H1 (cell line): ENCODE data around the gene SOX13.

Experiments used
- BCL11A ChIP-seq, 2 experiments: IDR thresholded peaks; one replicate each; pipeline ENCODE4 v1.6.1; 2011; ENCODE audit warnings: low read depth in 2 of 2, low read length in 2 of 2, mild to moderate bottlenecking in 2 of 2
- CEBPB ChIP-seq: IDR thresholded peaks from 2 replicates; pipeline ENCODE4 v1.6.1; 2012; ENCODE audit warnings: low read depth, low read length
- CTCF ChIP-seq, 3 experiments: IDR thresholded peaks; 1 replicate in 2 of 3; 2 replicates in 1 of 3; pipeline versions ENCODE4 v1.5.1 to v1.6.1; 2011; ENCODE audit warnings: low read length in 3 of 3, mild to moderate bottlenecking in 3 of 3, inconsistent platforms in 2 of 3, low read depth in 1 of 3, moderate library complexity in 1 of 3; ENCODE audit not compliant: insufficient read depth in 1 of 3; ENCODE audit errors: control extremely low read depth in 1 of 3
- EZH2 ChIP-seq: fragments of 200-600 bp; sonication (generic); IDR thresholded peaks from 2 replicates; pipeline ENCODE4 v1.7.1; 2012; ENCODE audit warnings: low read depth, mild to moderate bottlenecking, moderate library complexity, low read length, inconsistent platforms; ENCODE audit not compliant: severe bottlenecking
- FOSL1 ChIP-seq: IDR thresholded peaks from 2 replicates; pipeline ENCODE4 v1.6.1; 2011; ENCODE audit warnings: mild to moderate bottlenecking, low read depth, low read length, moderate library complexity; ENCODE audit not compliant: insufficient read depth
- GTF2F1 ChIP-seq: IDR thresholded peaks from 2 replicates; pipeline ENCODE4 v1.6.1; 2012; ENCODE audit warnings: low read depth, low read length, improper control_type of control experiment, borderline replicate concordance
- NRF1 ChIP-seq: IDR thresholded peaks from 2 replicates; pipeline ENCODE4 v1.6.1; 2011; ENCODE audit warnings: mild to moderate bottlenecking, low read depth, low read length, improper control_type of control experiment
- POLR2A ChIP-seq, 2 experiments: IDR thresholded peaks; 1 replicate in 1 of 2; 2 replicates in 1 of 2; pipeline ENCODE4 v1.6.1; 2011; ENCODE audit warnings: low read depth in 2 of 2, low read length in 2 of 2, mild to moderate bottlenecking in 2 of 2; ENCODE audit errors: control extremely low read depth in 1 of 2
- POLR2AphosphoS5 ChIP-seq: IDR thresholded peaks from 2 replicates; pipeline ENCODE4 v1.6.1; 2011; ENCODE audit warnings: low read depth, low read length
- RAD21 ChIP-seq, 2 experiments: IDR thresholded peaks in 1 of 2; conservative IDR thresholded peaks in 1 of 2; 2 replicates each; pipeline ENCODE4 v1.6.1; 2011; ENCODE audit warnings: low read depth in 2 of 2, low read length in 2 of 2, improper control_type of control experiment in 1 of 2, inconsistent platforms in 1 of 2, mild to moderate bottlenecking in 1 of 2, moderate library complexity in 1 of 2
- SIN3A ChIP-seq, 2 experiments: IDR thresholded peaks in 1 of 2; conservative IDR thresholded peaks in 1 of 2; 2 replicates each; pipeline ENCODE4 v1.6.1; 2011 to 2012; ENCODE audit warnings: low read length in 2 of 2, improper control_type of control experiment in 1 of 2, low read depth in 1 of 2, mild to moderate bottlenecking in 1 of 2
- SUZ12 ChIP-seq: fragments of 200-600 bp; sonication (generic); IDR thresholded peaks from 2 replicates; pipeline ENCODE4 v1.6.1; 2012; ENCODE audit warnings: mild to moderate bottlenecking, inconsistent platforms, low read length, moderate library complexity, mixed read lengths

GRCh38 chr1:204174958-204175357 is 102.0 kb downstream of the SOX13 start:
- no peak for TF ChIP-seq FOSL1
- TF ChIP-seq CTCF (IDR thresholded peaks at IDR 0.05; ENCODE audit: control extremely low read depth in 1 of 3, insufficient read depth in 1 of 3, low read depth in 1 of 3, low read length in 3 of 3) = no peak
- TF ChIP-seq EZH2 = no peak
- no peak for TF ChIP-seq POLR2A (IDR thresholded peaks at IDR 0.05; ENCODE audit: control extremely low read depth in 1 of 2, low read depth in 2 of 2, low read length in 2 of 2)
- no peak for TF ChIP-seq NRF1
- no peak for TF ChIP-seq GTF2F1
- no peak for TF ChIP-seq CEBPB
- TF ChIP-seq SIN3A (conservative IDR thresholded peaks at IDR 0.05 in 1 of 2, IDR thresholded peaks at IDR 0.05 in 1 of 2; ENCODE audit: low read depth in 1 of 2, low read length in 2 of 2) = no peak
- TF ChIP-seq RAD21 (IDR thresholded peaks at IDR 0.05 in 1 of 2, conservative IDR thresholded peaks at IDR 0.05 in 1 of 2; ENCODE audit: low read depth in 2 of 2, low read length in 2 of 2) = no peak
- TF ChIP-seq POLR2AphosphoS5 = no peak
- TF ChIP-seq BCL11A (IDR thresholded peaks at IDR 0.05; ENCODE audit: low read depth in 2 of 2, low read length in 2 of 2) = no peak
- no peak for TF ChIP-seq SUZ12
